ENCODE measurements around the gene SLC5A2.

SLC5A2 gene

GRCh38 chr16:31484491-31485171 lies 1.7 kb downstream of the SLC5A2 start:
- no peak for DNase-seq (ENCODE audit: low read depth)
- no peak overlapping the region for H3K4me3 ChIP-seq (ENCODE audit: control insufficient read depth, low read depth, low read length)
- no peak for TF ChIP-seq CTCF (IDR thresholded peaks at IDR 0.05; ENCODE audit: control insufficient read depth, insufficient read depth, low read depth, low read length, missing control alignments)

- no peak for DNase-seq (ENCODE audit: low read depth)
- H3K4me3 ChIP-seq (ENCODE audit: control insufficient read depth, low read depth, low read length) = no peak overlapping the region
- no peak for TF ChIP-seq CTCF (IDR thresholded peaks at IDR 0.05; ENCODE audit: control insufficient read depth, insufficient read depth, low read depth, low read length, missing control alignments)
Measured at GRCh38 chr16:31485571-31485970, 2.6 kb downstream of the SLC5A2 start.

DNA sequence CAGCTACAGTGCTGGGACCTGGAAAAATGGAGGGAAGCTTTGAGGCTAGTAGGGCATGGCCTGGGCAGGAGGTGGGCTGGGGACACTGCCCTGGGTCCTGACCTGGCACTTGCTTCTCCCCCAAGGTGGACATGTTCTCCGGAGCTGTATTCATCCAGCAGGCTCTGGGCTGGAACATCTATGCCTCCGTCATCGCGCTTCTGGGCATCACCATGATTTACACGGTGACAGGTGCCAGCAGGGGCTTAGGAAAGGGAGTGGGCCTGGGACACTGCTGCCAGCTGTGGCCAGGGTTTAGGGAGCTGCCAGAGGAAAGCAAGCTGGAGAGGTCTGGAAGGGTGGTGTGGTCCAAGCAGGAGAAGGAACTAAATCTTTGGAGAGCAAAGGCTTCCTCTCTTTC lies 3.1 kb downstream of the SLC5A2 start:
- no peak for TF ChIP-seq CTCF (IDR thresholded peaks at IDR 0.05; ENCODE audit: control insufficient read depth, insufficient read depth, low read depth, low read length, missing control alignments)

GRCh38 chr16:31487071-31487719 lies 4.3 kb downstream of the SLC5A2 start:
- peak overlapping the region; percentile 45 for H3K4me3 ChIP-seq (ENCODE audit: control insufficient read depth, low read depth, low read length)
- no peak for TF ChIP-seq CTCF (IDR thresholded peaks at IDR 0.05; ENCODE audit: control insufficient read depth, insufficient read depth, low read depth, low read length, missing control alignments)
- DNase-seq (ENCODE audit: low read depth) = no peak

More for the DNA sequence above, 3.1 kb downstream of the SLC5A2 start:
- H3K4me3 ChIP-seq (ENCODE audit: control insufficient read depth, low read depth, low read length) = no peak overlapping the region
- DNase-seq (ENCODE audit: low read depth) = no peak

- peak overlapping the region; percentile 45 for H3K4me3 ChIP-seq (ENCODE audit: control insufficient read depth, low read depth, low read length)
- no peak for TF ChIP-seq CTCF (IDR thresholded peaks at IDR 0.05; ENCODE audit: control insufficient read depth, insufficient read depth, low read depth, low read length, missing control alignments)
- no peak for DNase-seq (ENCODE audit: low read depth)
Measured at GRCh38 chr16:31487720-31488467, 5.0 kb downstream of the SLC5A2 start.

DNA sequence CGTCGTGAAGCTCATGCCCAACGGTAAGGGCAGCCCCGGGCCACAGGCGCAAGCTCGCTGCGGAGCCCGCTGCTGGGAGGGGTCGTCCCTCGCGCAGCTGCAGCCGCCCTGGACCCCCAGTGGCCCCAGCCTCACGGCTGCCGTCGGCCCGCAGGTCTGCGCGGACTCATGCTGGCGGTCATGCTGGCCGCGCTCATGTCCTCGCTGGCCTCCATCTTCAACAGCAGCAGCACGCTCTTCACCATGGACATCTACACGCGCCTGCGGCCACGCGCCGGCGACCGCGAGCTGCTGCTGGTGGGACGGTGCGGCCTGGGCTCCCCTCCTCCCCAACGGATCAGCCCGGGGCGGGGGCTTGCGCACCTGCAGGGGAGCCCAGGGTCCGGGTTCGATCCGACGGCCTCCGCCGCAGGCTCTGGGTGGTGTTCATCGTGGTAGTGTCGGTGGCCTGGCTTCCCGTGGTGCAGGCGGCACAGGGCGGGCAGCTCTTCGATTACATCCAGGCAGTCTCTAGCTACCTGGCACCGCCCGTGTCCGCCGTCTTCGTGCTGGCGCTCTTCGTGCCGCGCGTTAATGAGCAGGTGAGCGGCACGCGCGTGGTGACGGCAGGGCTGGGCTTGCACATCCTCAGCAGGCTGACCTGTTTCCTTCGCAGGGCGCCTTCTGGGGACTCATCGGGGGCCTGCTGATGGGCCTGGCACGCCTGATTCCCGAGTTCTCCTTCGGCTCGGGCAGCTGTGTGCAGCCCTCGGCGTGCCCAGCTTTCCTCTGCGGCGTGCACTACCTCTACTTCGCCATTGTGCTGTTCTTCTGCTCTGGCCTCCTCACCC lies 5.8 kb downstream of the SLC5A2 start:
- H3K4me3 ChIP-seq (ENCODE audit: control insufficient read depth, low read depth, low read length) = peak overlapping the region; percentile 45
- no peak for TF ChIP-seq CTCF (IDR thresholded peaks at IDR 0.05; ENCODE audit: control insufficient read depth, insufficient read depth, low read depth, low read length, missing control alignments)
- DNase-seq (ENCODE audit: low read depth) = no peak

All from AG09309 (cell line).